Fibroblast of lung (primary cell): Measurements from ENCODE around the gene PIP4K2A. TPM values are rescaled to one million over a fixed set of nuclear protein-coding genes. Genes with fewer than 3 reads are reported as not detected.

Experiments
- DNase-seq, 2 donors: peaks; one replicate each; pipeline versions ENCODE4 v3.0.0 to v3.0.0-alpha.2; 2010; ENCODE audit warnings: low read depth in 2 of 2
- H2AFZ ChIP-seq: 2 replicates; pipeline ENCODE4 v1.5.1; 2012; ENCODE audit warnings: low read length, control low read depth, inconsistent platforms
- H3K27ac ChIP-seq: 2 replicates; pipeline ENCODE4 v1.5.1; 2011; ENCODE audit warnings: low read length, control low read depth; ENCODE audit not compliant: insufficient read depth
- H3K27me3 ChIP-seq: 2 replicates; pipeline ENCODE4 v1.5.1; 2011; ENCODE audit warnings: mild to moderate bottlenecking, low read length; ENCODE audit not compliant: control insufficient read depth, insufficient read depth
- H3K36me3 ChIP-seq: 2 replicates; pipeline ENCODE4 v1.5.1; 2011; ENCODE audit warnings: low read length; ENCODE audit not compliant: control insufficient read depth, insufficient read depth
- H3K4me1 ChIP-seq: 2 replicates; pipeline ENCODE4 v1.5.1; 2011; ENCODE audit warnings: low read length; ENCODE audit not compliant: control insufficient read depth, insufficient read depth; ENCODE audit errors: extremely low read depth
- H3K4me2 ChIP-seq: 2 replicates; pipeline ENCODE4 v1.5.1; 2011; ENCODE audit warnings: low read length, control low read depth; ENCODE audit not compliant: insufficient read depth; ENCODE audit errors: extremely low read depth
- H3K4me3 ChIP-seq, 4 experiments: fragments of 200-600 bp in 1 of 4; sonication (generic) in 1 of 4; replicated peaks in 1 of 4; 2 replicates each; pipeline ENCODE4 v1.5.1; 2011 to 2016; ENCODE audit warnings: low read length in 4 of 4, low read depth in 3 of 4, mild to moderate bottlenecking in 3 of 4, control low read depth in 2 of 4, inconsistent platforms in 1 of 4, mixed read lengths in 1 of 4; ENCODE audit not compliant: insufficient read depth in 1 of 4; ENCODE audit errors: control extremely low read depth in 1 of 4
- H3K79me2 ChIP-seq: 2 replicates; pipeline ENCODE4 v1.5.1; 2012; ENCODE audit warnings: mild to moderate bottlenecking, low read length, inconsistent platforms; ENCODE audit not compliant: control insufficient read depth, insufficient read depth
- H3K9ac ChIP-seq: 2 replicates; pipeline ENCODE4 v1.5.1; 2011; ENCODE audit warnings: mild to moderate bottlenecking, low read length, control low read depth; ENCODE audit not compliant: insufficient read depth
- H3K9me3 ChIP-seq: 2 replicates; pipeline ENCODE4 v1.5.1; 2012; ENCODE audit warnings: low read depth, low read length; ENCODE audit not compliant: control insufficient read depth, insufficient read depth
- H4K20me1 ChIP-seq: 2 replicates; pipeline ENCODE4 v1.5.1; 2011; ENCODE audit warnings: low read length; ENCODE audit not compliant: control insufficient read depth, insufficient read depth; ENCODE audit errors: extremely low read depth
- CTCF ChIP-seq, 2 donors: IDR thresholded peaks in 1 of 2; conservative IDR thresholded peaks in 1 of 2; 1 replicate in 1 of 2; 2 replicates in 1 of 2; pipeline ENCODE4 v1.5.1; 2011 to 2012; ENCODE audit warnings: low read length in 2 of 2, control low read depth in 1 of 2, inconsistent platforms in 1 of 2, low read depth in 1 of 2, mild to moderate bottlenecking in 1 of 2
- EZH2 ChIP-seq: IDR thresholded peaks from 2 replicates; pipeline ENCODE4 v1.5.1; 2012; ENCODE audit warnings: low read length, control low read depth, mild to moderate bottlenecking; ENCODE audit errors: missing control alignments
- polyA plus RNA-seq, 2 donors: library from polyadenylated mRNA; depleted of rRNA in 1 of 2; stranded (reverse) in 1 of 2; unstranded in 1 of 2; fragments of >200 nt; gene quantifications; 2 replicates each; pipeline ENCODE4 v1.2.1, GENCODE V29; 2011 to 2012; ENCODE audit warnings: missing spikeins in 1 of 2
- total RNA-seq: library from RNA; depleted of rRNA; stranded (reverse); fragments of >200 nt; gene quantifications from 2 replicates; pipeline ENCODE4 v1.2.1, GENCODE V29; 2014

Gene PIP4K2A
- total and polyA plus RNA-seq, 2 donors (not counting 1 experiment from before 2014, with no cell fraction given) = 28.5 to 40.0 TPM

- TF ChIP-seq EZH2 = no peak
- TF ChIP-seq CTCF (conservative IDR thresholded peaks at IDR 0.05 in 1 of 2, IDR thresholded peaks at IDR 0.05 in 1 of 2; ENCODE audit: low read depth in 1 of 2, low read length in 2 of 2) = no peak
- Histone ChIP-seq H3K9ac (no peak overlapping the region), H3K4me3 (no peak overlapping the region), H3K4me1 (no peaks in the 10 kb centered on the region), H4K20me1 (no peaks in the 10 kb centered on the region), H3K4me2 (no peak overlapping the region), H3K27me3 (no peaks in the 10 kb centered on the region), H3K9me3 (no peaks in the 10 kb centered on the region), H3K36me3 (peaks cover 2% of the 10 kb centered on the region), H3K27ac (no peak overlapping the region), H2AFZ (no peak overlapping the region), H3K79me2 (no peaks in the 10 kb centered on the region)
- DNase-seq = no peak
These were observed 152.5 kb downstream of the PIP4K2A start for GRCh38 chr10:22561909-22562308.

- Histone ChIP-seq H3K9me3 (no peaks in the 10 kb centered on the region), H3K4me2 (no peak overlapping the region), H3K79me2 (no peaks in the 10 kb centered on the region), H3K4me1 (no peaks in the 10 kb centered on the region), H2AFZ (no peak overlapping the region), H3K9ac (no peak overlapping the region), H3K36me3 (peaks cover 2% of the 10 kb centered on the region), H3K4me3 (no peak overlapping the region), H3K27me3 (no peaks in the 10 kb centered on the region), H3K27ac (no peak overlapping the region), H4K20me1 (no peaks in the 10 kb centered on the region)
- no peak for DNase-seq
- TF ChIP-seq EZH2 (no peak), CTCF (conservative IDR thresholded peaks at IDR 0.05 in 1 of 2, IDR thresholded peaks at IDR 0.05 in 1 of 2; ENCODE audit: low read depth in 1 of 2, low read length in 2 of 2) (no peak)
These were observed 153.5 kb downstream of the PIP4K2A start for GRCh38 chr10:22560913-22561239.

- Histone ChIP-seq H3K79me2 (no peaks in the 10 kb centered on the region), H3K4me3 (no peak overlapping the region), H3K36me3 (peaks cover 2% of the 10 kb centered on the region), H3K4me2 (no peak overlapping the region), H3K27me3 (no peaks in the 10 kb centered on the region), H3K4me1 (no peaks in the 10 kb centered on the region), H4K20me1 (no peaks in the 10 kb centered on the region), H3K9ac (no peak overlapping the region), H2AFZ (no peak overlapping the region), H3K9me3 (no peaks in the 10 kb centered on the region), H3K27ac (no peak overlapping the region)
- TF ChIP-seq CTCF (conservative IDR thresholded peaks at IDR 0.05 in 1 of 2, IDR thresholded peaks at IDR 0.05 in 1 of 2; ENCODE audit: low read depth in 1 of 2, low read length in 2 of 2) = no peak
- TF ChIP-seq EZH2 = no peak
- no peak for DNase-seq
These were observed 154.1 kb downstream of the PIP4K2A start for GRCh38 chr10:22560096-22560912.
